HuH-7.5 (cell line): ENCODE results near the gene NTRK2.

Experiments used
- DNase-seq: peaks from one replicate; pipeline ENCODE4 v3.0.0; 2011; ENCODE audit warnings: low spot score

The NTRK2 gene

DNA sequence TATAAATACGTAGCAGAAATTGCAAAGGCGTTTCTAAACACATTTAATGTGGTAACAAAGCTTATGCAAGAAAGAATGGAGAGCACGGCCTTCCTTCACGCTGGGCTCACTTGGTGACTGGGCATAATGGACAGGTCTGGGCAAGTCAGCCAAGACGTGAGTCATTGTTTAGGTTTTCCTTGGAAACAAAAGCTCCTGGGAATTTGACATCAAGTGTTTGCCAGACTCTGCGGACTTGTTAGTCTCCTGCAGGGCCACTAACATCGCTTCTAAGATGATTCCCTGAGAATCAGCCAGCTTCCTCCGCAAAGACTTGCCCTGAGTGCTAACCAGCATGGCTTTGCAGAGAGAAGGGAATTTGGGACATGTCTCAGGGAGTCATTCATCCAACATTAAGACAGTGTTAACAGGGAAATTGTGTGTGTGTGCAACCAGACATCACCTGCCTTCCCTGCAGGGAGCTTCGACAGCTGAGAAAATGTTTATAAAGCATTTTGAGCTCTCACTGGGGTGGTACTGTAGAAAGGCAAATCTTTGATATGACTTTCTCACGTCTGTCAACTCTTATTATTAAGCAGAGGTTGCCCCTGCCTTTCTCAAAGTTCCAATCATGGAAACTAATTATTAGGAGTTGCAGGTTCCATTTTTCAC lies 182.5 kb downstream of the NTRK2 start:
- no peak for DNase-seq

DNA sequence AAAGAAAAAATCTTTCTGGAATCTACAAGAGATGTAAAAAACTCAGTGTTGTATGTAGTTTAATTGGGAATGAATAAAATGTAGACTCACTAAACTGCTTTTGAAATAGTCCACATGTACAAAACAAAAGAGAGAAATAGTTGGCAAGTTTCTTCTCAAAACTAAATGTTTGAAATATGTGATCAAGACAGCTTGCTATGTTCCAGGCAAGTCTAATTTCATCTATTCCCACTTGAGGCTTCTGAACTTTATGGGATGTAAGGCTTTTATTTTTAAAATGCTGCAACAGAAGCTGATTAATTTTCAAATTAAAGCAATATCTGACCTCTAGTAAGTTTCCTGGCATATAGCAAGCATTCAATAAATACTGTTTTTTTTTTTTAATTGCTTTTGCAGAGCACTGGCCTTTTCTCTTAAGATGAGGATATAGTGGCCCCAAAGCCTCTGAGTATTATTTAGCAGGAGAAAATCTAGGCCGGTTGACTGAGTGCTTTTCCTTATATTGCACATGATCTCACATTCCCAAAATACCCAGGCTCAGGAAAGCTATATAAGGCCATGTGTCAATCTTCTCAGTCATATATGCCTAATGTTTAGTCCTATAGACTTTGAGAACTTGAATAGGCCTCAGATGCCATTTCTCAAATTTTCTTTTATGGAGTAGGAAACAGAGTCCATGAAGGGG lies 183.2 kb downstream of the NTRK2 start:
- DNase-seq: no peak

DNA sequence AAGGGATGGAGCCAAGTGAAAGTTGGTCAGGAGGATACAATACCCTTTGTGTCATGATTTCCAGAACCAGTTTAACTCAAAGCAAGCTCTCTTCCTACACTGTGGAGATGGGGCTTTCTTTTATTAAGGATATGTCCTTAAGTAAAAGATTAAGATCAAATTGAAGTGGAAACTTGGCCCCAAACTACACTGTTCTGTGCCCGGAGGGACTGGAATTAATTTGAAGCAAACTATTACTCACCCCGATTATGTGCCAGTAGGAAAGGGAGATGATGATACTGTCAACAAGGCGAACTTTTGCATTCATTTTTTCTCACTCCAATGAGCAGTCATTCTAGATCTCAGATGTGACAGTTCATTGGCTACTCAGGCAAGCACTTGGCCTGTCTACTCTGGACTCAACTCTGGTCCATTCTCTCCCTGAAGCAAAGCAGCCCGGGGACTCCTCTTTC lies 186.7 kb downstream of the NTRK2 start:
- no peak for DNase-seq

GRCh38 chr9:84857211-84857610 lies 187.7 kb downstream of the NTRK2 start:
- DNase-seq: no peak

DNA sequence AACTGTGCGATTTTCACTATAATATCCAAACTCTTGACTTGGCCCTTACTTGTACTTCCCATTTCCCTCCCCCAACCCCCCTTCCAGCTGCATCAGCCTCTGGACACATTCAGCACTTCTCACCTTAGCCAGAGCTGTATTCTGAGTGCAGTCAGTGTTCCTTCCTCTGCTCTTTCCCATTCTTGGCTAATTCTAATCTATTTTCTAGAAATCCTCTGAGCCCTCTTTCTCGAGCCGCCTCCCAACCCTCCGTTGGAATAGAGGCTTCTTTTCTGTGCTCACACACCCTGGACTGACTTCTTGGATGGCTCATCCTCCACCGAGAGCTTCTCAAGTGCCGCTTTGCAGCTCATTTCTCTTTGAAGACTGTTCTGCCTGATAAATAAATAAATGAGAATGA lies 188.8 kb downstream of the NTRK2 start:
- DNase-seq: no peak

- no peak for DNase-seq
Observed at GRCh38 chr9:84860249-84861115, 191.0 kb downstream of the NTRK2 start.

GRCh38 chr9:84861455-84861854 lies 191.9 kb downstream of the NTRK2 start:
- DNase-seq: no peak

GRCh38 chr9:84862308-84862707 lies 192.8 kb downstream of the NTRK2 start:
- no peak for DNase-seq

DNA sequence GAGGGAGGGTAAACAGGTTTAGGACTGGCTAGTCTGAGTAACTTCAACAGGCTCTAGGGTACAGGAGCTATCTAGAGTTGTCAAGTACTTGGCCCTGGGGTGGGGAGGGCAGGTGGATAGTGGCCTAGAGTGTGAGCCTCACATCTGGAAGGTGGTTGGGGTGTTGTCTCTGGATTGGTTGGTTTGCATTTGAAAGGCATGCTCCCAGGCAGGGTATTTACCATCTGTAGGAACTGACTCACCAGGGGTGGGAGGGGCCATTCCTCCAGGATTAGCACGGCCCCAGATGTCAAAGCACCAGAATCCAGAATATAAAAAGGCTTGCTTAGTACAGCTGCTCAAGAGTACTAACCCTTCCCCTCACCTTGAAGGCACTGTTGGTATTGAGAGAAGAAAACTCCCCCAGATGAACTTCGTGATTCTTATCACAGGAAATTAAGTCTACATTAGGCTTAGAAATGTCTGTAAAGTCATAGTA lies 193.3 kb downstream of the NTRK2 start:
- DNase-seq: no peak

- no peak for DNase-seq
Observed at GRCh38 chr9:84863372-84863771, 193.8 kb downstream of the NTRK2 start.

DNA sequence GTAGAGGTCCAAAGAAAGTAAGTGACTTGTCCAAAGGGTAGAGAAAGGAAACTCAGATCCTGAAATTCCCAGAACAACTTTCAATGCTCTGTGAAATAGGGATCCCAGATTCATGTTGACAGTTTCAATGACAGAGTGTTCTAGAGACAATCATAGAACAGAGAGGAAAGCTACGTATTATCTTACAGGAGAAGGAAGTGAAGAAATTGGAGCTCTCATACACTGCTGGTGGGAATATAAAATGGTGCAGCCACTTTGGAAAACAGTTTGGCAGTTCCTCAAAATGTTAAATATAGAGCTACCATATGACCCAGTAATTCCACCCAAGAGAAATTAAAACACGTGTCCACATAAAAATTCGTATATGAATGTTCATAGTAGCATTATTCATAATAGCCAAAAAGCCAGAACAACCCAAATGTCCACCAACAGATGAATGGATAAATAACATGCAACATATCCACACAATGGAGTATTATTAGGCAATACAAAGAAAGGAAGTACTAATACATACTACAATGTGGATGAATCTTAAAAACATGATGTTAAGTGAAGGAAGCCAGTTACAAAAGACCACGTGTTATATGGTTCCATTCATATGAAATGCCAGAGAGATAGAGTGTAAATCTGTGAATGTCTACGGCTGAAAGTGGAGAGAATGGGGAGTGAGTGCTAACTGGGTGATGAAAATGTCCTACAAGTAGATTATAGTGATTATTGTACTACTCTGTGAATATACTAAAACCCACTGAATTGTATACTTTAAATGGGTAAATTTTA lies 197.1 kb downstream of the NTRK2 start:
- no peak for DNase-seq

DNA sequence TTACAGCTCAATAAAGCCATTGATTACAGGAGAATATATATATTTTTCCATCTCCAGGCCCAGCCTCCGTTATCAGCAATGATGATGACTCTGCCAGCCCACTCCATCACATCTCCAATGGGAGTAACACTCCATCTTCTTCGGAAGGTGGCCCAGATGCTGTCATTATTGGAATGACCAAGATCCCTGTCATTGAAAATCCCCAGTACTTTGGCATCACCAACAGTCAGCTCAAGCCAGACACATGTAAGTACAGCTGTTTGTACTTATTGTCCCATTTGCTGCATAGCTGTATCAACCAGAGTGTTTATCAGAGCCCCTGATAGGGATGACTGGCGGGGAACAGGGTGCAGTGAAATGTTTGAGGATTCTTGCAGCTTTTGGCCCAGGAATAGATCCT lies 197.7 kb downstream of the NTRK2 start:
- no peak for DNase-seq

DNA sequence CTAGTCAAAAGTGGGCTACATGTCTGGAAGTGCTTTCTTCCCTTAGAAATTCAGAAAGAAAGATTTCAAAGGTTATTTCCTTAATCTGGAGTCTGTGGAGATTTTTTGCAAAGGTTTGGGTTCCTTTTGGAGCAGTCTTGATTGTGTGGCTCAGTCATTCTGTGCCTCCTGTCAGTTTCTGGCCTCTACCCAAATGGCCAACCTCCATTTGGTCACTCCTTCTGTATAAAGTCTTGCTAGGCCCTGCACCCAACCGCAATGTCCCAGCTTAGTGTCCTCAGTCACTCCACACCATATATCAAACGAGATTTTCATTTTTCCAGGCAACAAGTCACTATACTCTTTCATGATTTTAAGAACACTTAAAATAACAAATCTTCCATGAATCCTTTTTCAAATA lies 199.6 kb downstream of the NTRK2 start:
- no peak for DNase-seq

- no peak for DNase-seq
Observed at GRCh38 chr9:84871983-84872382, 202.5 kb downstream of the NTRK2 start.

- DNase-seq: no peak
Observed at GRCh38 chr9:84874022-84874421, 204.5 kb downstream of the NTRK2 start.

DNA sequence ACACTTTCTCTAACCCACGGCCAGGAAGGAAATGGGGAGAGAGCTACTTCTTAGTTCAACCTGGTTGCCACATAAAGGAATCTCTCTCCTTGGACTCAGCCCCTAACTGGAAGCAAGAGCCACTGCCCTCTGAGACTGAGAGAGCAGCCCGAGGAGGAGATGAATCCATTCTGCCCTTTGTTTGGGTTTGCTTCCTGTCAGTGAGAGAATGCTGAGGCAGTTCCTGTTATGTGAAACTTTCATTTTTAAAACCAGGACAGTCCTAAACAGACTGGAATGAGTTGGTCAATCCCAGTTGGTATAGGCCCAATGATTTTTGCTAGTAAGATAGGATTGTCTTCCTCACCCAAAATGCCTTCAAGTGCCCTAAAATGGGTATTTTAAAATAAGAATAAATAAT lies 205.1 kb downstream of the NTRK2 start:
- DNase-seq: no peak

DNA sequence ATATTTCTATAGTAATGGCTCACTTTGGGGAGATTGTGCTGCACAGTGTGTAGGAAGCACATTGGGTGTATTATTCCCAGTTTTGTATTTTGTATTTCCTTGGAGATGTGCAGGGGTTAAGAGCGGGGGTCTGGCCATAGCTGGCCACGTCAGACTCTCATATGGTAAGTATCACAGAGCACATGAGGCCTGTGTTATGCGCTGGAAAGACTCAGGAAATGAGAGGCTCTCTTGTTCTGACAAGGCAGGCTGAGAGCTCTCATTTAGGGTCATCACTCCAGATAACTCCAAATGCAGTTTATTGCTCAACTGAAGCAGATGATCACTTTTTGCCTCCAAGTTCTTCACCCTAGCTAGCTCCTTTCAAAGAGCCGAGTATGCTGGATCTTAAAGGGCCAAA lies 205.7 kb downstream of the NTRK2 start:
- no peak for DNase-seq

DNA sequence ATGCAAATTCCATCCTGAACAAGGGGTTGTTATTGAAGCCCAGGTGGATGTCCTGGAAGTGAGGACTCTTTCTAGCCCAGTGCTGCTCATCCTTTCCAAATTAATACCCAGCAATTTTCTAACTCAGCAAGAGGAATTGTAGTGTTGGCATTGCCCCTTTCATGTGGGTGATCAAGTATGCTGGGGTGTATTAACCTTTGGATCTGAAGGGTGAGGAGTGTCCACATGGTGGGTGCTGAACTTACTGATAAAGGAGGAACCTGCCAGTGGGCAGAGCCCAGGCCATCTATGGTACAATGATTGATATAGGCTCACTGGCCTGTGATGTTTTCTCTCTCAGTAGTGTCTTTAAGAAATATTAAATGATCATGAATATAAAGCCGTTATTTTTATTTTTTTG lies 210.1 kb downstream of the NTRK2 start:
- no peak for DNase-seq

DNA sequence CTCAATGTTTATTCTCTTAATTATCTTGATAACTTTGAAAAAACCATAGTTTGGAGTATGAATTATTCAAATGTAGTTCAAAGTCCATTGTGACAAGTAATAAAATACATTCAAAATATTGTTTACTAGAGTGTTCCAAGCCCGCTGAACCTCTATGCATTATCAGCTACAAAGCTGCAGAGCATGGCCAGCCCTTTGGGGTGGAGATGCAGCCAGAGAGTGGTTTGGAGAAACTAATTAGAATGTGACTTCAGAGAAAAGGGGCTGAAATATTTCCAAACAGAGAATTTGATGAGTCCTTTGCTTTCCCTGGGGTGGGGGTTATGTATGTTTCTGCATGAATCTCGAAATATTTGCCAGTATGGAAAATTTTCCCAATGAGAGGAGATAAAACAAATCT lies 211.3 kb downstream of the NTRK2 start:
- no peak for DNase-seq

- no peak for DNase-seq
Observed at GRCh38 chr9:84886866-84887265, 217.3 kb downstream of the NTRK2 start.

DNA sequence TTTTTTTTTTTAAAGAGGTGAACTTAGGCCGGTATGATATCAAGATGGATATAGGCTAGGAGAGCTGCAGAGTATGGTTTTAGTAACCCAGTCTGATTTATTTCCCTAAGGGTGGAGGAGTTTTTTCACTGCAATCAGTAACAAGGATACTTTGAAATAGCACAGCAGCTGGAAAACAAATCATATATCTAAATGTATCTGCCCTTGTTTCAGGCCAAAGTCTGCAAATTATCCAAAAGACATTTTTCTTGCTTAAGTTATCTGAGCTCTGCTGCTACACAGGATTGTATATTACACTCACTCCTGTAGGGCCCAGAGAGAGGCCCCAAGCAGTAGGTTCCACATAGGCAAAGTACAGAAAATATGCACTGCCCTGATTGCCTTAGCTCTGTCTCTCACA lies 222.4 kb downstream of the NTRK2 start:
- DNase-seq: no peak
